ENCODE data around the gene FGB.

FGB gene

DNA sequence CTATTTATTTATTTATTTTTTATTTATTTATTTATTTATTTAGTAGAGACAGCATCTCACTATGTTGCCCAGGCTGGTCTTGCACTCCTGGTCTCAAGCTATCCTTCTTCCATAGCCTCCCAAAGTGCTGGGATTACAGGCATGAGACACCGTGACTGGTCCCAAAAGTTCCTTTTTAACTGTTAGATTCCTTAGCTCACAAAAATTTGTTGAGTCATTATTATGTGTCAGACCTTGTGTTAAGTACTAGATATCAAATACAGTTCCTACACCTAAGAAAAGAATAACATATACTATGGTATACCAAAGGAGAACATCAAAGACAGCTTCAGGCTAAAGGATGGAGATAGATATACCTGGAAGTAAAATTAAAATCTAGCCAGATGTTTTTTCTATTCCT, 16.1 kb downstream of the FGB start:
- TF ChIP-seq, protein P1, sequence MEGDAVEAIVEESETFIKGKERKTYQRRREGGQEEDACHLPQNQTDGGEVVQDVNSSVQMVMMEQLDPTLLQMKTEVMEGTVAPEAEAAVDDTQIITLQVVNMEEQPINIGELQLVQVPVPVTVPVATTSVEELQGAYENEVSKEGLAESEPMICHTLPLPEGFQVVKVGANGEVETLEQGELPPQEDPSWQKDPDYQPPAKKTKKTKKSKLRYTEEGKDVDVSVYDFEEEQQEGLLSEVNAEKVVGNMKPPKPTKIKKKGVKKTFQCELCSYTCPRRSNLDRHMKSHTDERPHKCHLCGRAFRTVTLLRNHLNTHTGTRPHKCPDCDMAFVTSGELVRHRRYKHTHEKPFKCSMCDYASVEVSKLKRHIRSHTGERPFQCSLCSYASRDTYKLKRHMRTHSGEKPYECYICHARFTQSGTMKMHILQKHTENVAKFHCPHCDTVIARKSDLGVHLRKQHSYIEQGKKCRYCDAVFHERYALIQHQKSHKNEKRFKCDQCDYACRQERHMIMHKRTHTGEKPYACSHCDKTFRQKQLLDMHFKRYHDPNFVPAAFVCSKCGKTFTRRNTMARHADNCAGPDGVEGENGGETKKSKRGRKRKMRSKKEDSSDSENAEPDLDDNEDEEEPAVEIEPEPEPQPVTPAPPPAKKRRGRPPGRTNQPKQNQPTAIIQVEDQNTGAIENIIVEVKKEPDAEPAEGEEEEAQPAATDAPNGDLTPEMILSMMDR (IDR thresholded peaks at IDR 0.05; ENCODE audit: control insufficient read depth, extremely low read depth, insufficient read depth), result no peak
- H3K4me3 ChIP-seq (ENCODE audit: low read depth, low read length), result no peak overlapping the region
- no peak for DNase-seq (ENCODE audit: low read depth)

DNA sequence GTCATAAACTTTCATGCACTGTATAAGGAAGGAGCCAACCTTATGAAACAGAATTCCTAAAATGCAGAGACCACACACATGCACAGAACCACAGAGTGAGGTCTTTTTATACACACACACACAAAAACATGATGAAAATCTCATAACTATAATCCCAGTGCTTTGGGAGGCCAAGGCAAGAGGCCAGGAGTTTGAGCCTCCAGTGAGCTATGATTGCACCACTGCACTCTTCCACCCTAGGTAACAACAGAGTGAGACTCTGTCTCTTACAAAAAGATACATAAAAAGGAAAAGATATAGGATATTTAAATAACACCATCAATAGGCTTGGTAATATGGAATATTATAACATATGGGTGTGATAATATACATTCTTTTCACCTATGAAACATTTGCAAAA, 17.1 kb downstream of the FGB start:
- DNase-seq (ENCODE audit: low read depth), result no peak
- TF ChIP-seq, protein P1 (IDR thresholded peaks at IDR 0.05; ENCODE audit: control insufficient read depth, extremely low read depth, insufficient read depth), result no peak
- H3K4me3 ChIP-seq (ENCODE audit: low read depth, low read length), result no peak overlapping the region

DNA sequence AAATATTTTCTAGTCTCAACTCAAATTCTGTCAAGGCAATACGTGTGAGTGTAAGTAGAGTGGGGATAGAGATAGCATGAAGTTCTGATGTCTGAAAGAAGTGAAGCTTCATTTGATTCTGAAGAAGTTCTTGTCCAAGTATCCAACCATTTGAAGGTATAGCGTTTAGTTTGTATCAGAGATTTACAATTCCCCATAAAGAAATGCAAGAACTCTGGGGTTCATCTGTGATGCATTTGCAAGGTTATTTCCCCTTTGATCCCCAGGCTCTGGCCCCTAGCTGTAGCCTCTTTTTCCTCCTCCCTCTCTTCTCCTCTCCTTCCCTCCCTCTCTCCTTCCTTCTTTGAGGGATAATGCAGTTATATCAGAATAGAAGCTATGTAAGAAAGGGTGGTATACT, 19.9 kb downstream of the FGB start:
- H3K4me3 ChIP-seq (ENCODE audit: low read depth, low read length), result no peak overlapping the region
- no peak for DNase-seq (ENCODE audit: low read depth)
- TF ChIP-seq, protein P1 (IDR thresholded peaks at IDR 0.05; ENCODE audit: control insufficient read depth, extremely low read depth, insufficient read depth), result no peak

DNA sequence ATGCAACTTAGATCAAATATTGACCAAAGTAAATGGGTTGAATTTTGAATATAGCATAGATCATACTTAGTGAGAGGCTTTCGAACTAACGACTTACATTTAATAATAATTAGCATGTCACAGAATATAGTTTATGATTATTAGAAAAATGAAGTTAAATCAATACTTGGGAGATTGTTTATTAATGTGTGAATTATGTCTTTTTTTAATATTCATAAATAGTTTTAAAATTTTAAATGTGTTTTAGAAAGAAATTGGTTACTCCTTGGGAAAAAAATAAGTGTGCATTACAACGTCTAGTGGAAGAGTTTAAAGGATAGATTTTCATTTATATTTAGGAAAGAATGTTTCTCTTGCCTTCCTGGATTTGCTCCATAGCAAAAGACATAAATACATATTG, 20.4 kb downstream of the FGB start:
- no peak overlapping the region for H3K4me3 ChIP-seq (ENCODE audit: low read depth, low read length)
- no peak for DNase-seq (ENCODE audit: low read depth)
- TF ChIP-seq, protein P1 (IDR thresholded peaks at IDR 0.05; ENCODE audit: control insufficient read depth, extremely low read depth, insufficient read depth), result no peak

DNA sequence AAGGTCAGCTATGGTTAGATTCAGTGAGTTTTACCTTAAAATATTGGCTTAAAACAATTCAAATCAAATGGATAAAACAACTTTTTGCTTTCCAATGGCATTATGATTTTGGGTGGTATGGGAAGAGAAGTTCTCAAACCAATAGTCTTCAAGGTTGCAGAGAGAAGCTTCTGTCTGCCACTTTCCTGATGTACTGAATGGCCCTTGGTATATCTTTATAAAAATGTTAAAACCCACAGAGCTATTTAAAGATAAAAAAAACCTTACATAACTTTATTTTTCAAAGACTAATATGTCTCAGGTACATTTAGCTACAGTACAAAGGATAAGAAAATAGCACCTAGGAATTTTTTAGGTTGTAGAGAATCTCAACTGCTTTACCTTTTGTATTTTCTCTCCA, 20.9 kb downstream of the FGB start:
- DNase-seq (ENCODE audit: low read depth), result no peak
- TF ChIP-seq, protein P1 (IDR thresholded peaks at IDR 0.05; ENCODE audit: control insufficient read depth, extremely low read depth, insufficient read depth), result no peak
- H3K4me3 ChIP-seq (ENCODE audit: low read depth, low read length), result no peak overlapping the region

DNA sequence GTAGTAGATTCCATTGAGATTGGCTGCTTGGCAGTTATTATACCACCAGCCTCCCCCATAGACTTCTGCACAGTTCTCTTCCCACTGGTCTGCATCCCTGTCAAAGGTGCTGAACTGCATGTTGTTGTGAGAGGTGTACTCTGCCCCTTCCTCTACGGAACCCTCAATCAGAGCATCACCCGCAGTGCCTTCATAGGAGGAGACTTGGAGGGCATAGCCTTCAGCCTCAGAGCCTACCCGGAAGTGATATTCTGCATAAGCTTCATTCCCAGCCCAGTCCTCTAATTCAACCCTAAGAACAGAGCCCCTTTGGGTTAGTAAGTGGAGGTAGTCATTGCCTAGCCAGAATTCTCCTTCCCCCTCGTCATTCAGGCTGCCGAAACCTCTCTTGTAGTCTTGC, 21.4 kb downstream of the FGB start:
- no peak for DNase-seq (ENCODE audit: low read depth)
- no peak overlapping the region for H3K4me3 ChIP-seq (ENCODE audit: low read depth, low read length)
- TF ChIP-seq, protein P1 (IDR thresholded peaks at IDR 0.05; ENCODE audit: control insufficient read depth, extremely low read depth, insufficient read depth), result no peak

DNA sequence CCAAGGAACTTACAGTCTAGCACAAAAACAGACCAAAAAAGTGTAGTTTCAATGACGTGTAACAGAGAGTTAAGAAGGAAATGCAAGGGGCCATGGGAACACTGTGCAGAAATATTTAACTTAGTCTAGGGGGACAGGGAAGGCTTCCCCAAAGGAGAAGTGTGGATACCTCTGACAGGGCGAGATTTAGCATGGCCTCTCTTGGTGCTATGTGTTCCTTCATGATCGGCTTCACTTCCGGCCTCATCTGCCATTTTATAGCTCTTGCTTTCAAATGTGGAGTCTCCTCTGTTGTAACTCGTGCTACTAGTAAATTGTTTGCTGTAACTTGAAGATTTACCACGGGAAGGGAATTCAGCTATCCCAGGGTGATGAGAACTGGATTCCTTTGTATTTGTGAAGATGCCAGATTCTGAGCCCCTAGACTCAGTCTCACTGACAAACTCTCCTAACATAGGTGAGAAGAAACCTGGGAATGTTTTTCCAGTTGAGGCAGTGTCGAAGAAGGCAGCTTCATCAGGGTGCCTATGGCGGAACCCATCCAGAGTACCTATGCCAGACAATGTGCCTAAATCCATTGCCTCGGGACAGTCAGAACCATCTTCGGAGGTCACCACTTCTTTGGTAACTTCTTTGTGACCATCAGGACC, 22.7 kb downstream of the FGB start:
- no peak overlapping the region for H3K4me3 ChIP-seq (ENCODE audit: low read depth, low read length)
- DNase-seq (ENCODE audit: low read depth), result no peak
- TF ChIP-seq, protein P1 (IDR thresholded peaks at IDR 0.05; ENCODE audit: control insufficient read depth, extremely low read depth, insufficient read depth), result no peak

Measured in LNCaP clone FGC (cell line).